ENCODE data around the gene GRIN3B. TPM values are rescaled to one million over a fixed set of nuclear protein-coding genes. Genes with fewer than 3 reads are reported as not detected.

The GRIN3B gene
- total and polyA plus RNA-seq, 9 of the 15 experiments (the other 6 are each of a cell fraction or from before 2014, with no cell fraction given) = 0.06 to 0.95 (median 0.19) TPM; not detected in 6

DNA sequence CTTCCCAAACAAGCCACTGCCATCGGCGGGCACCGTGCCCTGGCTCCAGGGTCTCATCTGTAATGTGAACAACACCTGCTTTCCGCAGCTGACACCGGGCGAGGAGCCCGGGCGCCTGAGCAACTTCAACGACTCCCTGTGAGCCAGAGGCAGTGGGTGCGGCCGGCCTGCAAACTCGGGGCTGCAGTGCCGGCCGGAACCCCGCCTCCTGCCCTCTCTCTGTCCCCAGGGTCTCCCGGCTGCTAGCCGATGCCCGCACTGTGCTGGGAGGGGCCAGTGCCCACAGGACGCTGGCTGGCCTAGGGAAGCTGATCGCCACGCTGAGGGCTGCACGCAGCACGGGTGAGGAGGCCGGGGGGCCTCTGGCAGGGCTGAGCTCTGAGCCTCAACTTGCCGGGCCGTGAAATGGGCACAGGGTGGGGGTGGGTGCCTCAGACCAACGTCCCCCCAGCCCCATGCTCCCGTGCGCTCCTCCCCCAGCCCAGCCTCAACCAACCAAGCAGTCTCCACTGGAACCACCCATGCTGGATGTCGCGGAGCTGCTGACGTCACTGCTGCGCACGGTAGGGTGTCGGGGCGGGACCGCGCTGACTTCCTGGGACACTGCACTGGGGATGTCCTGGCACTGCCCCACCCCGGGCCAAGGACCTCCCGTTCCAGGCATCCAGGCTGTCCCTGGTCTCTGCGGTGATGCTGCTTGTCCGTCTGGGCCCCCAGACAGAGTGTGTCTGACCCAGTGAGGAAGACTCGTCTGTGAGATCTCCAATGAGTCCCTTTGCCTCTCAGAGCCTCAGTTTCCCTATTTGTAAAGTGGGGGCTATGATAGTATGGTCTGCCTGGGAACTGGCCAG lies 41.8 kb downstream of the GRIN3B start (continued):
- TF ChIP-seq, protein P1, sequence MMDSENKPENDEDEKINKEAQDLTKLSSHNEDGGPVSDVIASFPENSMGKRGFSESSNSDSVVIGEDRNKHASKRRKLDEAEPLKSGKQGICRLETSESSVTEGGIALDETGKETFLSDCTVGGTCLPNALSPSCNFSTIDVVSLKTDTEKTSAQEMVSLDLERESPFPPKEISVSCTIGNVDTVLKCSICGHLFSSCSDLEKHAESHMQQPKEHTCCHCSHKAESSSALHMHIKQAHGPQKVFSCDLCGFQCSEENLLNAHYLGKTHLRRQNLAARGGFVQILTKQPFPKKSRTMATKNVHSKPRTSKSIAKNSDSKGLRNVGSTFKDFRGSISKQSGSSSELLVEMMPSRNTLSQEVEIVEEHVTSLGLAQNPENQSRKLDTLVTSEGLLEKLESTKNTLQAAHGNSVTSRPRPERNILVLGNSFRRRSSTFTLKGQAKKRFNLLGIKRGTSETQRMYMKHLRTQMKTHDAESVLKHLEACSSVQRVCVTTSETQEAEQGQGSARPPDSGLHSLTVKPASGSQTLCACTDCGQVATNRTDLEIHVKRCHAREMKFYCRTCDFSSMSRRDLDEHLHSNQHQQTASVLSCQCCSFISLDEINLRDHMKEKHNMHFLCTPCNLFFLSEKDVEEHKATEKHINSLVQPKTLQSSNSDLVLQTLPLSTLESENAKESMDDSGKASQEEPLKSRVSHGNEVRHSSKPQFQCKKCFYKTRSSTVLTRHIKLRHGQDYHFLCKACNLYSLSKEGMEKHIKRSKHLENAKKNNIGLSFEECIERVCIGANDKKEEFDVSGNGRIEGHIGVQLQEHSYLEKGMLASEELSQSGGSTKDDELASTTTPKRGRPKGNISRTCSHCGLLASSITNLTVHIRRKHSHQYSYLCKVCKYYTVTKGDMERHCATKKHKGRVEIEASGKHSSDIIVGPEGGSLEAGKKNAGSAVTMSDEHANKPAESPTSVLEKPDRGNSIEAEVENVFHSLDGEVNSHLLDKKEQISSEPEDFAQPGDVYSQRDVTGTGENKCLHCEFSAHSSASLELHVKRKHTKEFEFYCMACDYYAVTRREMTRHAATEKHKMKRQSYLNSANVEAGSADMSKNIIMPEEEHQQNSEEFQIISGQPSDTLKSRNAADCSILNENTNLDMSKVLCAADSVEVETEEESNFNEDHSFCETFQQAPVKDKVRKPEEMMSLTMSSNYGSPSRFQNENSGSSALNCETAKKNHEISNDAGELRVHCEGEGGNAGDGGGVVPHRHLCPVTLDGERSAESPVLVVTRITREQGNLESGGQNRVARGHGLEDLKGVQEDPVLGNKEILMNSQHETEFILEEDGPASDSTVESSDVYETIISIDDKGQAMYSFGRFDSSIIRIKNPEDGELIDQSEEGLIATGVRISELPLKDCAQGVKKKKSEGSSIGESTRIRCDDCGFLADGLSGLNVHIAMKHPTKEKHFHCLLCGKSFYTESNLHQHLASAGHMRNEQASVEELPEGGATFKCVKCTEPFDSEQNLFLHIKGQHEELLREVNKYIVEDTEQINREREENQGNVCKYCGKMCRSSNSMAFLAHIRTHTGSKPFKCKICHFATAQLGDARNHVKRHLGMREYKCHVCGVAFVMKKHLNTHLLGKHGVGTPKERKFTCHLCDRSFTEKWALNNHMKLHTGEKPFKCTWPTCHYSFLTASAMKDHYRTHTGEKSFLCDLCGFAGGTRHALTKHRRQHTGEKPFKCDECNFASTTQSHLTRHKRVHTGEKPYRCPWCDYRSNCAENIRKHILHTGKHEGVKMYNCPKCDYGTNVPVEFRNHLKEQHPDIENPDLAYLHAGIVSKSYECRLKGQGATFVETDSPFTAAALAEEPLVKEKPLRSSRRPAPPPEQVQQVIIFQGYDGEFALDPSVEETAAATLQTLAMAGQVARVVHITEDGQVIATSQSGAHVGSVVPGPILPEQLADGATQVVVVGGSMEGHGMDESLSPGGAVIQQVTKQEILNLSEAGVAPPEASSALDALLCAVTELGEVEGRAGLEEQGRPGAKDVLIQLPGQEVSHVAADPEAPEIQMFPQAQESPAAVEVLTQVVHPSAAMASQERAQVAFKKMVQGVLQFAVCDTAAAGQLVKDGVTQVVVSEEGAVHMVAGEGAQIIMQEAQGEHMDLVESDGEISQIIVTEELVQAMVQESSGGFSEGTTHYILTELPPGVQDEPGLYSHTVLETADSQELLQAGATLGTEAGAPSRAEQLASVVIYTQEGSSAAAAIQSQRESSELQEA (IDR thresholded peaks at IDR 0.05; ENCODE audit: low read depth) = no peak
- TF ChIP-seq TEAD2 (tag; IDR thresholded peaks at IDR 0.05) = no peak
- TF ChIP-seq NR2C2 (CRISPR knock-in tag; IDR thresholded peaks at IDR 0.05) = no peak
- no peak for TF ChIP-seq NR2C2 (tag; IDR thresholded peaks at IDR 0.05)
- TF ChIP-seq MECOM (CRISPR knock-in tag; IDR thresholded peaks at IDR 0.05) = no peak
- TF ChIP-seq KDM4B (IDR thresholded peaks at IDR 0.05; ENCODE audit: borderline replicate concordance in 2 of 2, low read depth in 1 of 2) = no peak
- TF ChIP-seq, protein P2, sequence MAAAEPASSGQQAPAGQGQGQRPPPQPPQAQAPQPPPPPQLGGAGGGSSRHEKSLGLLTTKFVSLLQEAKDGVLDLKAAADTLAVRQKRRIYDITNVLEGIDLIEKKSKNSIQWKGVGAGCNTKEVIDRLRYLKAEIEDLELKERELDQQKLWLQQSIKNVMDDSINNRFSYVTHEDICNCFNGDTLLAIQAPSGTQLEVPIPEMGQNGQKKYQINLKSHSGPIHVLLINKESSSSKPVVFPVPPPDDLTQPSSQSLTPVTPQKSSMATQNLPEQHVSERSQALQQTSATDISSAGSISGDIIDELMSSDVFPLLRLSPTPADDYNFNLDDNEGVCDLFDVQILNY (CRISPR knock-in tag; IDR thresholded peaks at IDR 0.05) = no peak
- TF ChIP-seq NRF1 (conservative IDR thresholded peaks at IDR 0.05 in 1 of 2, IDR thresholded peaks at IDR 0.05 in 1 of 2) = peak; percentile 80 to 85
- peak; percentile 17 to 92; a peak in 3 of 4 replicates for TF ChIP-seq HDAC1 (IDR thresholded peaks at IDR 0.05)
- no peak for TF ChIP-seq ZNF76 (CRISPR knock-in tag; IDR thresholded peaks at IDR 0.05; ENCODE audit: borderline replicate concordance)
- no peak for TF ChIP-seq ZZZ3 (IDR thresholded peaks at IDR 0.05)
- no peak for TF ChIP-seq L3MBTL2 (IDR thresholded peaks at IDR 0.05)
- TF ChIP-seq, protein P3, sequence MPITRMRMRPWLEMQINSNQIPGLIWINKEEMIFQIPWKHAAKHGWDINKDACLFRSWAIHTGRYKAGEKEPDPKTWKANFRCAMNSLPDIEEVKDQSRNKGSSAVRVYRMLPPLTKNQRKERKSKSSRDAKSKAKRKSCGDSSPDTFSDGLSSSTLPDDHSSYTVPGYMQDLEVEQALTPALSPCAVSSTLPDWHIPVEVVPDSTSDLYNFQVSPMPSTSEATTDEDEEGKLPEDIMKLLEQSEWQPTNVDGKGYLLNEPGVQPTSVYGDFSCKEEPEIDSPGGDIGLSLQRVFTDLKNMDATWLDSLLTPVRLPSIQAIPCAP (CRISPR knock-in tag; IDR thresholded peaks at IDR 0.05; ENCODE audit: borderline replicate concordance) = no peak
- TF ChIP-seq NR2F6 (CRISPR knock-in tag; IDR thresholded peaks at IDR 0.05) = no peak
- TF ChIP-seq, protein P4, sequence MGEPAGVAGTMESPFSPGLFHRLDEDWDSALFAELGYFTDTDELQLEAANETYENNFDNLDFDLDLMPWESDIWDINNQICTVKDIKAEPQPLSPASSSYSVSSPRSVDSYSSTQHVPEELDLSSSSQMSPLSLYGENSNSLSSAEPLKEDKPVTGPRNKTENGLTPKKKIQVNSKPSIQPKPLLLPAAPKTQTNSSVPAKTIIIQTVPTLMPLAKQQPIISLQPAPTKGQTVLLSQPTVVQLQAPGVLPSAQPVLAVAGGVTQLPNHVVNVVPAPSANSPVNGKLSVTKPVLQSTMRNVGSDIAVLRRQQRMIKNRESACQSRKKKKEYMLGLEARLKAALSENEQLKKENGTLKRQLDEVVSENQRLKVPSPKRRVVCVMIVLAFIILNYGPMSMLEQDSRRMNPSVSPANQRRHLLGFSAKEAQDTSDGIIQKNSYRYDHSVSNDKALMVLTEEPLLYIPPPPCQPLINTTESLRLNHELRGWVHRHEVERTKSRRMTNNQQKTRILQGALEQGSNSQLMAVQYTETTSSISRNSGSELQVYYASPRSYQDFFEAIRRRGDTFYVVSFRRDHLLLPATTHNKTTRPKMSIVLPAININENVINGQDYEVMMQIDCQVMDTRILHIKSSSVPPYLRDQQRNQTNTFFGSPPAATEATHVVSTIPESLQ (CRISPR knock-in tag; IDR thresholded peaks at IDR 0.05) = no peak
- TF ChIP-seq GTF2E2 (tag; IDR thresholded peaks at IDR 0.05) = no peak

Data from K562 (cell line).